ENCODE results near the gene XPO5.
"Not testable (repeated sequence)": the region's sequence is repeated elsewhere in the genome, so short reads cannot be mapped to it uniquely, and the experiment has no call there.

DNA sequence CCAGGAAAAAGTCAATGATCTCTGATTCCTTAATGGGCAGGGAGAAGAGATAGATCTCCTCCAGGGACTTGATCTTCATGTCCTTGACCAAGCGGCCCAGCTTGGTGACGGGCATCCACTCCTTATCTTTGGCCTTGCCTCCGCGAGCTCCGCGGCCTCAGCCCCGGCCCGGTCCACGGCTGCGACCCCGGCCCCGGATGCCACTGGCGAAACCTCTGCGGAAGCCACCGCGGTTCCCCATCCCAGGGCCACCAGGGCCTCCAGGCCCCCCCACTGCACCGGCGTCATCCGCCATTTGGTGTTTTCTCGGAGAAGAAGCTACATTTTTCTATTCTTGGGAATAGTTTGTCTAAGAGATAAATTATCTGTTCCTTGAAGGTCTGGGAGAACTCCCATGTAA is 36.4 kb downstream of the XPO5 start:
- TF ChIP-seq, protein P1, sequence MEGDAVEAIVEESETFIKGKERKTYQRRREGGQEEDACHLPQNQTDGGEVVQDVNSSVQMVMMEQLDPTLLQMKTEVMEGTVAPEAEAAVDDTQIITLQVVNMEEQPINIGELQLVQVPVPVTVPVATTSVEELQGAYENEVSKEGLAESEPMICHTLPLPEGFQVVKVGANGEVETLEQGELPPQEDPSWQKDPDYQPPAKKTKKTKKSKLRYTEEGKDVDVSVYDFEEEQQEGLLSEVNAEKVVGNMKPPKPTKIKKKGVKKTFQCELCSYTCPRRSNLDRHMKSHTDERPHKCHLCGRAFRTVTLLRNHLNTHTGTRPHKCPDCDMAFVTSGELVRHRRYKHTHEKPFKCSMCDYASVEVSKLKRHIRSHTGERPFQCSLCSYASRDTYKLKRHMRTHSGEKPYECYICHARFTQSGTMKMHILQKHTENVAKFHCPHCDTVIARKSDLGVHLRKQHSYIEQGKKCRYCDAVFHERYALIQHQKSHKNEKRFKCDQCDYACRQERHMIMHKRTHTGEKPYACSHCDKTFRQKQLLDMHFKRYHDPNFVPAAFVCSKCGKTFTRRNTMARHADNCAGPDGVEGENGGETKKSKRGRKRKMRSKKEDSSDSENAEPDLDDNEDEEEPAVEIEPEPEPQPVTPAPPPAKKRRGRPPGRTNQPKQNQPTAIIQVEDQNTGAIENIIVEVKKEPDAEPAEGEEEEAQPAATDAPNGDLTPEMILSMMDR (IDR thresholded peaks at IDR 0.05) = not testable (repeated sequence)
- not testable (repeated sequence) for TF ChIP-seq POLR2A (IDR thresholded peaks at IDR 0.05)
